Muscle of leg (tissue), 16 donors: ENCODE data around the gene MYBL2. TPM values are rescaled to one million over a fixed set of nuclear protein-coding genes. Genes with fewer than 3 reads are reported as not detected.
A peak's percentile ranks its signal among the peaks of the same experiment; 100 is the strongest.
"Not testable (repeated sequence)": the region's sequence is repeated elsewhere in the genome, so short reads cannot be mapped to it uniquely, and the experiment has no call there.

ENCODE experiments used
- DNase-seq: peaks from one replicate; pipeline ENCODE4 v3.0.0; 2013
- H3K27ac ChIP-seq: one replicate; pipeline ENCODE4 v1.5.1; 2013; ENCODE audit warnings: mild to moderate bottlenecking, low read length, control low read depth
- H3K27me3 ChIP-seq: one replicate; pipeline ENCODE4 v1.6.1; 2013; ENCODE audit warnings: low read length; ENCODE audit not compliant: control insufficient read depth, insufficient read depth
- H3K36me3 ChIP-seq: one replicate; pipeline ENCODE4 v1.6.1; 2013; ENCODE audit warnings: low read length; ENCODE audit not compliant: control insufficient read depth, insufficient read depth
- H3K4me1 ChIP-seq: one replicate; pipeline ENCODE4 v1.6.1; 2013; ENCODE audit warnings: low read length; ENCODE audit not compliant: control insufficient read depth, insufficient read depth
- H3K4me3 ChIP-seq: one replicate; pipeline ENCODE4 v1.5.1; 2013; ENCODE audit warnings: low read length, control low read depth
- H3K9me3 ChIP-seq: replicated peaks from 2 replicates; pipeline ENCODE4 v1.6.1; 2013; ENCODE audit warnings: low read depth, low read length; ENCODE audit not compliant: control insufficient read depth
- WGBS: methylation state at CpG from one replicate; pipeline ENCODE4 v1.1.5; 2013; ENCODE audit warnings: missing lambda C conversion rate; ENCODE audit not compliant: insufficient coverage; 5-methylcytosine and 5-hydroxymethylcytosine counted together
- long read RNA-seq, 11 donors: transcript quantifications; one replicate each; lab custom pipeline, GENCODE V29; 2026
- polyA plus RNA-seq, 8 donors: library from polyadenylated mRNA; unstranded; fragments of 120-200 nt; gene quantifications; one replicate each; pipeline versions ENCODE4 v1.2.1 to v1.2.3, GENCODE V29; 2013; ENCODE audit warnings: inconsistent platforms in 1 of 8, low replicate concordance in 1 of 8; ENCODE audit not compliant: insufficient read length in 8 of 8, insufficient read depth in 1 of 8
- total RNA-seq: library from RNA; stranded (reverse); fragments of 120-200 nt; gene quantifications from one replicate; pipeline ENCODE4 v1.2.4, GENCODE V29; 2013

MYBL2 gene
- total RNA-seq = 6.4 TPM
- polyA plus RNA-seq = 10 to 100 TPM; 14.3 to 26.9 (median 19.4) TPM
- long read RNA-seq, donor 1 = 0 reads
- long read RNA-seq, donor 2, partial matches to known transcripts = 0 of 2 reads
- long read RNA-seq, donor 2, other reads (novel, unspliced or antisense) = 0 of 2 reads
- long read RNA-seq, donor 3, partial matches to known transcripts = 0 of 2 reads
- long read RNA-seq, donor 3, other reads (novel, unspliced or antisense) = 0 of 2 reads
- long read RNA-seq, donor 4 = 0 reads
- long read RNA-seq, donor 5, transcript MYBL2-201 (14 exons, 2,639 nt) = major isoform, 10 of 16 reads
- long read RNA-seq, donor 5, partial matches to known transcripts = 6 of 16 reads
- long read RNA-seq, donor 5, other reads (novel, unspliced or antisense) = 0 of 16 reads
- long read RNA-seq, donor 6, partial matches to known transcripts = 0 of 4 reads
- long read RNA-seq, donor 6, other reads (novel, unspliced or antisense) = 0 of 4 reads
- long read RNA-seq, donor 7, partial matches to known transcripts = 0 of 3 reads
- long read RNA-seq, donor 7, other reads (novel, unspliced or antisense) = 0 of 3 reads
- long read RNA-seq, donor 8 = 0 reads
- long read RNA-seq, donor 9 = 0 reads
- long read RNA-seq, donor 10, partial matches to known transcripts = 0 of 4 reads
- long read RNA-seq, donor 10, other reads (novel, unspliced or antisense) = 0 of 4 reads
- long read RNA-seq, donor 11, partial matches to known transcripts = 0 of 3 reads
- long read RNA-seq, donor 11, other reads (novel, unspliced or antisense) = 0 of 3 reads

DNA sequence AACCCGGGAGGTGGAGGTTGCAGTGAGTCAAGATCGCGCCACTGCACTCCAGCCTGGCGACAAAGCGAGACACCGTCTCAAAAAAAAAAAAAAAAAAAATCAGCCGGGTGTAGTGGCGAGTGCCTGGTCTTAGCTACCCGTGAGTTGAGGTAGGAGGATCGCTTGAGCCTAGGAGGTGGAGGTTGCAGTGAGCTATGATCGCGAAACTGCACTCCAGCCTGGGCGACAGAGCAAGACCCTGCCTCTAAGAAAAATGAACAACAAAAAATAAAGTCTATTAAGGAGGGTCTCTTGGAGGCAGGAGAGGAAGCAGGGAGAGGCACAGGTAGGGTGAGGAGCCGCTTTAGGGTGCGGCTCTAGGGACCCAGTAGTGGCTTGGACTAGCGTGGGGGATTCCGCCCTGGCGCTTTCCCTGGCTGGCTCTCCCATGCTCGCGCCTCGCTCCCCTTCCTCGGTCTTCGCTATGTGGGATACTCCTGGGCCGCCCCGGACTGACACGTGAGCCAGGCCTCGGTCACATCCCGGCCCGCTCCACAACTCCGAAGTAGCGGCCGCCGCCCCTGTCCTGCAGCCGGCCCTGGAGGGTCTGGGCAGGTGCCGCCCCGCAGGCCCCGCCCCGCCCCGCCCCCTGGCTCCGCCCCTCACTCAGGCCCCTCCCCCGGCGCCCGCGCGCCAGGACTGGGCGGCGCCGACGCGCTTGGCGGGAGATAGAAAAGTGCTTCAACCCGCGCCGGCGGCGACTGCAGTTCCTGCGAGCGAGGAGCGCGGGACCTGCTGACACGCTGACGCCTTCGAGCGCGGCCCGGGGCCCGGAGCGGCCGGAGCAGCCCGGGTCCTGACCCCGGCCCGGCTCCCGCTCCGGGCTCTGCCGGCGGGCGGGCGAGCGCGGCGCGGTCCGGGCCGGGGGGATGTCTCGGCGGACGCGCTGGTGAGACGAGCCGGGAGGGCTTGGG lies at the start of gene MYBL2:
Gene MYBL2, plus strand, starts transcription at position 739 of the 953 bp plus-strand sequence. Its CDS starts 170 bp downstream, at position 909.
- H3K9me3 ChIP-seq = no peaks in the 10 kb centered on the region
- peaks cover 35% of the 10 kb centered on the region for H3K27me3 ChIP-seq
- H3K27ac ChIP-seq = no peak within 1 kb of the TSS
- peaks cover 9% of the 10 kb centered on the region for H3K4me1 ChIP-seq
- no peaks in the 10 kb centered on the region for H3K36me3 ChIP-seq
- H3K4me3 ChIP-seq = peak within 1 kb of the TSS; percentile 38
- DNase-seq = peak; percentile 64
- WGBS = 5% methylated on average over 63 of the region's 90 CpGs

DNA sequence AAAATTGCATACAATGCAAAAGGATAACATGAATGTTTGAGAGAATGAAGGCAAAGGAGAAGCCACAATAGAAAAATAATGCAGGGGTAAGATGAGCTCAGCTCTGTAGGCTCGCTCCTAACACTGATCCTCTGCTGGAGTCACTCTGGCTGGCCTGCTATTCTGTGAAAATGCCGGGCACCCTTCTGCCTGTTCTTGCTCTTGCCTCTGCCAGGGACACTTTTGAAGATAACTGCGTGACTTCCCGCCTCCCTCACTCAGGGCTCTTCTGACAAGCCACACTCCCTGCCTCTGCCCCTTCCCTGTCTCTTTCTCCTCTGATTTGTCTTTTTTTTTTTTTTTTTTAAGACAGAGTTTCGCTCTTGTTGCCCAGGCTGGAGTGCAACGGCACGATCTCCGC lies 35.3 kb upstream of the MYBL2 start:
- 98% methylated on average over 4 of the region's 8 CpGs for WGBS

DNA sequence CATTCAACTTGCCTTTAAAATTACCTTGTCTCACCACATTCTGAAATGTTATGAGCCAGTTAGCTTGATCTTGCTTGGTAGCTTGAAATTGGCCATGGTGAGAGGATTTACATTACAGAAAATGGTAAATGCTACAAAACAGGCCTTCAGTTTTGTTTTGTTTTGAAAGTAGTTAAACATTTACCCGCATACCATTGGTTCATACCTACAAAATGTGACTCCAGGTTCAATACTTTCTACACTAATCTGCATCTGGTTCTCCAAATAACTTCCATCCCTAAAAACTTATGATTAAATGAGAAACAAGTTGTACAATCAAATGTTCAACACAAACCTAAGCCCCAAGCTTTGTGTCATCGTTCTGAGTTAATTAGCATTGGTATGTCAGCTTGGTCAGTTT lies 30.5 kb upstream of the MYBL2 start:
- Histone ChIP-seq H3K9me3 (no peaks in the 10 kb centered on the region), H3K27ac (no peak overlapping the region), H3K36me3 (peaks cover 43% of the 10 kb centered on the region), H3K27me3 (no peaks in the 10 kb centered on the region), H3K4me1 (no peaks in the 10 kb centered on the region), H3K4me3 (no peak overlapping the region)
- no CpG with 5 or more reads among the region's 2 CpGs for WGBS
- DNase-seq = no peak

More for the DNA sequence above, 35.3 kb upstream of the MYBL2 start:
- Histone ChIP-seq H3K27me3 (no peaks in the 10 kb centered on the region), H3K9me3 (no peaks in the 10 kb centered on the region), H3K36me3 (peaks cover 39% of the 10 kb centered on the region), H3K4me1 (no peaks in the 10 kb centered on the region), H3K27ac (no peak overlapping the region), H3K4me3 (no peak overlapping the region)
- DNase-seq = no peak

DNA sequence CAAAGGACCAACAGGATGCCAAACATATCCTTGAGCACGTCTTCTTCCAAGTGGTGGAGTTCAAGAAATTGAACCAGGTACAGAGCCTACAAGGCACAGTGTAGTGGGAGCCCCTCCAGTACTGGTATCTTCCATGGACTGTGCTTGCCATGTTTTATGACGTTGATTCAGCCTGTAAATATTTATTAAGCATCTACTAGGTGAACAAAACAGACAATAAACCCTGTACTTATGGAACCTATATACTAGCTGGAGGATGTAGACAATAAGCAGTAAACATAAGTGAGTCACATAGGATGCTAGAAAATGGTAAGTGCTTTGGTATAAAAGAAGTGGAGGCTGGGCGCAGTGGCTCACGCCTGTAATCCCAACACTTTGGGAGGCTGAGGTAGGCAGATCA lies 24.4 kb upstream of the MYBL2 start:
- 100% methylated on average over 1 of the region's 4 CpGs for WGBS
- Histone ChIP-seq H3K36me3 (peaks cover 38% of the 10 kb centered on the region), H3K9me3 (no peaks in the 10 kb centered on the region)

DNA sequence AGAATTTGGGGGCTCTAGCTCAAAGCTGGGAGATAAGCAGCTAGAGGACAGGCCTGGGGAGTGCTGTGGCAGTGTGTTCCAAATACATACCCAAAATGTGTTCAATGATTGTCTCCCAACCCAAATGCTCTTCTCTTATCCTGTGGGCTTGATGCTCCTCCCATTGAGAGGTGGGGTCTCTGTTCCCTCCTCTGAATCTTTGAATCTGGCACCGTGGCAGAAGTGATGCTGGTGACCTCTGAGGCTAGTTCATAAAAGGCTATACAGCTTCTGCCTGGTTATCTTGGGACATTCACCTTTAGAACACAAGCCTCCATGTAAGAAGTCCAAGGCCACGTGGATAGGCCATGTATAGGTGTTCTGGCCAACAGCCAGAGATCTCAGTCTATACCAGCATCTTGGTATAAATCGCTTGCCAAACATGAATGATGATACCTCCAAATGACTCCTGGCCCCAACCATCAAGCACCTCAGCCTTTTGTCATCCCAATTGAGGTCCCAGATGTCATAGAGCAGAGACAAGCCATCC lies 15.9 kb upstream of the MYBL2 start:
- no peaks in the 10 kb centered on the region for H3K9me3 ChIP-seq
- no peak overlapping the region for H3K4me3 ChIP-seq
- H3K36me3 ChIP-seq = peaks cover 5% of the 10 kb centered on the region
- no peak for DNase-seq
- 100% methylated on average over 1 of the region's 3 CpGs for WGBS
- no peaks in the 10 kb centered on the region for H3K27me3 ChIP-seq
- no peaks in the 10 kb centered on the region for H3K4me1 ChIP-seq
- no peak overlapping the region for H3K27ac ChIP-seq

More for the DNA sequence above, 24.4 kb upstream of the MYBL2 start:
- no peaks in the 10 kb centered on the region for H3K4me1 ChIP-seq
- DNase-seq = no peak
- no peak overlapping the region for H3K4me3 ChIP-seq
- H3K27ac ChIP-seq = no peak overlapping the region
- H3K27me3 ChIP-seq = no peaks in the 10 kb centered on the region

DNA sequence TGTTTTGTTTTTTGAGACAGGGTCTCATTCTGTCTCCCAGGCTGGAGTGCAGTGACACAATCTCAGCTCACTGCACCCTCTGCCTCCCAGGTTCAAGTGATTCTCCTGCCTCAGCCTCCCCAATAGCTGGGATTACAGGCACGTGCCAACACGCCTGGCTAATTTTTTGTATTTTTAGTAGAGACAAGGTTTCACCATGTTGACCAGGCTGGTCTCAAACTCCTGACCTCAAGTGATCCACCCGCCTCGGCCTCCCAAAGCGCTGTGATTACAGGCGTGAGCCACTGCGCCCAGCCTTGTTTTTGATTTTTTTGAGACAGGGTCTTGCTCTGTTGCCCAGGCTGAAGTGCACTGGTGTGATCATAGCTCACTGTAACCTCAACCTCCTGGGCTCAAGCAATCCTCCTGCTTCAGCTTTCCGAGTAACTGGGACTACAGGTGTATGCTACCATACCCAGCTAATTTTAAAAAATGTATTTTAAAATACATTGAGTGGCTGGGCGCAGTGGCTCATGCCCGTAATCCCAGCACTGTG lies 15.2 kb upstream of the MYBL2 start:
- not testable (repeated sequence) for H3K27ac ChIP-seq, DNase-seq

DNA sequence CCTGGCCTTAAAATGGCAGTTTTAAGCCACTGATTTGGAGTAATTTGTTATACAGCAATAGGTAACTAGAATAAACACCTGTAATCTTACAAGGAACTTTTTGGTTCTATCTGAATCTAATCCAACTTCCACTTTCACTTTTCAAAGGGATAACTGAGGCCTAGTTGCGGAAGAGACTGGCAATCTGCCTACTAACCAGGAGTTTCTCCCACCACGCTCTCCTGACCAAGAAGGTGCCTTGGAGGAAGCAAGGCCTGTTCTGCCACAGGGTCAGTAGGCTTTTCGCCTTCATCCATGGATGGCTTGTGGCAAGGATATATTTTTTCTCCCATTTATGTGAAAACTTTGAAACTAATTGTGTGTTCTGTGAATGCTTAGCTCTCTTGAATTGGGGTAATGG lies 12.9 kb upstream of the MYBL2 start:
- H3K4me3 ChIP-seq = no peak overlapping the region
- peaks cover 9% of the 10 kb centered on the region for H3K4me1 ChIP-seq
- WGBS = no CpG with 5 or more reads among the region's 3 CpGs
- DNase-seq = no peak
- no peaks in the 10 kb centered on the region for H3K27me3 ChIP-seq
- no peaks in the 10 kb centered on the region for H3K9me3 ChIP-seq
- no peak overlapping the region for H3K27ac ChIP-seq
- H3K36me3 ChIP-seq = no peaks in the 10 kb centered on the region

More for the DNA sequence above, 15.2 kb upstream of the MYBL2 start:
- not testable (repeated sequence) for H3K4me3 ChIP-seq, H3K36me3 ChIP-seq, H3K27me3 ChIP-seq, H3K9me3 ChIP-seq, H3K4me1 ChIP-seq
- WGBS = 88% methylated on average over 7 of the region's 10 CpGs

DNA sequence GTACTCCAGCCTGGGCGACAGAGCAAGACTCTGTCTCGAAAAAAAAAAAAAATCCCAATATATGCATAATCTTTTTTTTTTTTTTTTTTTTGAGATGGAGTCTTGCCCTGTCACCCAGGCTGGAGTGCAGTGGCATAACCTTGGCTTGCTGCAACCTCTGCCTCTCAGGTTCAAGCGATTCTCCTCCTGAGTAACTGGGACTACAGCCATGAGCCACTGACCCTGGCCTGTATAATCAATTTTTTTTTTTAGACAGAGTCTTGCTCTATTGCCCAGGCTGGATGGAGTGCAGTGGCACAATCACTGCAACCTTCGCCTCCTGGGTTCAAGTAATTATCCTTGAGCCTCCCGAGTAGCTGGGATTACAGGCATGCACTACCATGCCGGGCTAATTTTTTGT lies 11.7 kb upstream of the MYBL2 start:
- H3K4me3 ChIP-seq, H3K9me3 ChIP-seq, H3K27ac ChIP-seq, DNase-seq, H3K27me3 ChIP-seq, H3K36me3 ChIP-seq, H3K4me1 ChIP-seq: not testable (repeated sequence)
- WGBS = 100% methylated on average over 1 of the region's 6 CpGs

DNA sequence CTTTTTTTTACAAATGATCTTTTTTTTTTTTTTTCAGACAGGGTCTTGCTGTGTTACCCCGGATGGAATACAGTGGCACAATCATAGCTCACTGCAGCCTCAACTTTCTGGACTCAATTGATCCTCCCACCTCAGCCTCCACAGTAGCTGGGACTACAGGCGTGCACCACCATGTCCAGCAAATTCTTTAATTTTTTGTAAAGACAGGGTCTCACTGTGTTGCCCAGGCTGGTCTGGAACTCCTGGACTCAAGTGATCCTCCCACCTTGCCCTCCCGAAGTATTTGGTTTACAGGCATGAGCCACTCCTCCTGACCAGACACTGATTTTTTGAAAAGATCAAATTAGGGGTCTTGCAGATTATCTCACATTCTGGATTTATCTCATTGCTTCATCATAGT lies 11.0 kb upstream of the MYBL2 start:
- no peaks in the 10 kb centered on the region for H3K36me3 ChIP-seq
- DNase-seq = no peak
- WGBS = 74% methylated on average over 3 of the region's 3 CpGs
- H3K9me3 ChIP-seq = no peaks in the 10 kb centered on the region
- H3K4me1 ChIP-seq = peaks cover 9% of the 10 kb centered on the region
- H3K4me3 ChIP-seq = no peak overlapping the region
- H3K27me3 ChIP-seq = no peaks in the 10 kb centered on the region
- H3K27ac ChIP-seq = no peak overlapping the region
